GM12865 (cell line): ENCODE results near the gene KRT79.

Source experiments
- DNase-seq: peaks from one replicate; pipeline ENCODE4 v3.0.0; 2010; ENCODE audit warnings: low read depth
- H3K4me3 ChIP-seq: 2 replicates; pipeline ENCODE4 v1.5.1; 2011; ENCODE audit warnings: mild to moderate bottlenecking, low read depth, low read length, control low read depth
- CTCF ChIP-seq: IDR thresholded peaks from 2 replicates; pipeline ENCODE4 v1.5.1; 2011; ENCODE audit warnings: low read length, control low read depth, low read depth, inconsistent platforms; ENCODE audit not compliant: insufficient read depth; ENCODE audit errors: missing control alignments

Gene KRT79

GRCh38 chr12:52818388-52818787 lies 15.7 kb downstream of the KRT79 start:
- no peak overlapping the region for H3K4me3 ChIP-seq
- DNase-seq, result no peak
- TF ChIP-seq CTCF, result no peak

DNA sequence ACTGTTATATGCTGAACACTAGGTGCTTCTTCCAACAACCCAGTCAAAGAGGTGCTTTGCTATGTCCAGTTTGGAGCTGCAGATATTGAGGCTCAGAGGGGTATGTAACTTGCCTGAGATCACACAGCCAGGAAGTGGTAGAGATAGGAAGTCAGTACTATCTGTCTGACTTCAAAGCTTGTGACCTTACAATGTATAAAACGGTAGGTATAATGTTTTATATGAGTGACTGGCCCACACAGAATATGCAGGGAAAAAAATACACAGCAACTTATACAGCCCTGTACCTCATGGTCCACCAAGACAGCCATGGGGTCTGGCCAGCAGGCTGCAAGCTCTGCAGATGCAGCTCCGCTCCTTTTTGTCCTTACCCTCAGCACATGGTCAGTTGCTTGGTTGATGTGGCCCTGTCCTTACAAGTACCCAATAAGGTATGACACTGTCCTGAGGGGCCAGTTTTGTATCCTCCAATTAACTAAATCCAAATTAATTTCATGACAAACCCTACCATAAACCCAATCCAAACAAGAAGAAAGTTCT lies 16.3 kb downstream of the KRT79 start:
- no peak for TF ChIP-seq CTCF

GRCh38 chr12:52817003-52817698 lies 17.0 kb downstream of the KRT79 start:
- H3K4me3 ChIP-seq, result no peak overlapping the region
- TF ChIP-seq CTCF, result no peak
- DNase-seq, result no peak

More for the DNA sequence above, 16.3 kb downstream of the KRT79 start:
- H3K4me3 ChIP-seq, result no peak overlapping the region
- no peak for DNase-seq

DNA sequence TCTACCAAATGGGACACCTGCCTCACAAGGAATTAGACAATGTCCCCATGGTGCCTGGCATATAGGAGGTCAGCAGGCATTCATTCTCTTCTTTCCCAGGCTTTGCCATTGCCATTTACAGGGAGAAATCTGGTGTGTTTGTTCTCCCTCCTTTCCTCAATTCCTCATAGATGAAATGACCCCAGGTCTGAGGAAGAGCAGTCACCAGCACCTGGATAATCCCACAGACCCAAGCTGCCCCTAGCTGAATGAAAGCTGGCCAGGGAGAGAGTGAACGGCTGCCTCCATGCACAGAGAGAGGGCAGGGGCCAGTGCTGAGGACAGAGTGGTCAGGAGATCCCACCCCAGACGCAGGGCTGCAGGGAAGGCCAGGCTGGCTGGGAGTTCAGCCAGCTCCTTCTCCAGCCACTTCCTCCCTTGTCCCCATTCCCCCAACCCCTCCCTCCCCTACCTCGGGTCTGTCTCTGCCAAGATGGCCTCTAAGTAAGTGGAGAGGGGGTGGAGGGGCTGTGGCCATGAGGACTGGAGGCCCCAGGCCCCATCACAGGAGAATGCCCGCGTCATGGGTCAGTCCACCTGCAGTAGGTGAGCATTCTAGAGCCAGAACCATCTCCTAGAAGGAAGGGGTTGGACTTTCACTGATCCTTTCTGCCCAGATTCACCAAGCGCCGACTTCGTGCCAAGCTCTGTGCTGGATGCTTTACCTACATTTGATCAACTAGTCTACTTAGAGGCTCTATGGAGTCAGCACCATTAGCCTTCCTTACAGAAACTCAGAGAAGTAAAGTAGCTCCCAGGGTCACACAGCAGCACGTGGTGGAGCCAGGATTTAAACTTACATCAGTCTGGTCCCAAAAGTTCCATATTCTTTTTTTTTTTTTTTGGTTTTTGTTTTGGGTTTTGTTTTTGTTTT lies 18.2 kb downstream of the KRT79 start:
- no peak overlapping the region for H3K4me3 ChIP-seq
- no peak for TF ChIP-seq CTCF
- no peak for DNase-seq

DNA sequence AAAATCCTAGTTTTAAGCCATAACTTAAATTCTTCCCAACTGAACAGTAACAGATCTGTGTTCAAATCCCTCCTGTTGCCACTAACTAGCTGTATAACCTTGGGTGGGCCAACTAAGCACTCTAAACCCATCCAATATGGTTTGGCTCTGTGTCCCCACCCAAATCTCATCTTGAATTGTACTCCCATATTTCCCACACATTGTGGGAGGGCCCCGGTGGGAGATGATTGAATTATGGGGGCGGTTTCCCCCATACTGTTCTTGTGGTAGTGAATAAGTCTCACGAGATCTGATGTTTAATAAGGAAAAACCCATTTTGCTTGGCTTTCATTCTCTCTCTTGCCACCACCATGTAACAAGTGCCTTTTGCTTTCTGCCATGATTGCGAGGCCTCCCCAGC lies 18.9 kb downstream of the KRT79 start:
- no peak overlapping the region for H3K4me3 ChIP-seq
- TF ChIP-seq CTCF, result no peak
- DNase-seq, result no peak

- H3K4me3 ChIP-seq, result no peak overlapping the region
- no peak for DNase-seq
- no peak for TF ChIP-seq CTCF
Measured at GRCh38 chr12:52814710-52815155, 19.4 kb downstream of the KRT79 start.
